EH (cell line): ENCODE measurements around the gene MLXIPL.
"Not testable (repeated sequence)": the region's sequence is repeated elsewhere in the genome, so short reads cannot be mapped to it uniquely, and the experiment has no call there.

Source experiments
- DNase-seq: peaks from one replicate; pipeline ENCODE4 v3.0.0-alpha.2; 2015; ENCODE audit warnings: low read depth

MLXIPL gene

DNA sequence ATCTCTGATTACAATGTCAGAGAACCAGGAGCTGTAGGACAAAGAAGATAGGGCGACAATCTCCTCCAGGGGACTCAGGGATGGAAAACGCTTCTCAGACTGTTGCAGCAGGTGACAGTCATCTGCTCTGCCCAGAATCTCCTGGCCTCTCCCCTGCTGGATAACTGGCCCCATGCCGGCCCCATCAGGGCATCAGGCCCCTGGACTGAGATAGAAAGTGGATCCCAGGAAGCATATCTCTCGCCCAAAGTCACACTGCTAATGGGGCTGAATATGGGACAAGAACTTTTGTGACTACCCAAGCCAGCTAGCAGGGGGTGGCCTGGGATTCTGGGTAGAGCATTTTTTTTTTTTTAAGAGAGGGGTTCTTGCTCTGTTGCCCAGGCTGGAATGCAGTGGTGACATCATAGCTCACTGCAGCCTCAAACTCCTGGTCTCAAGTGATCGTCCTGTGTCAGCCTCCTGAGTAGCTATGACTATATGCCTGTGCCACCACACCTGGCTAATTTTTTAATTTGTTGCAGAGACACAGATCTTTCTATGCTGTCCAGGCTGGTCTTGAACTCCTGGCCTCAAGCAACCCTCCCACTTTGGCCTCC lies 20.5 kb upstream of the MLXIPL start:
- DNase-seq = peak; percentile 10

DNA sequence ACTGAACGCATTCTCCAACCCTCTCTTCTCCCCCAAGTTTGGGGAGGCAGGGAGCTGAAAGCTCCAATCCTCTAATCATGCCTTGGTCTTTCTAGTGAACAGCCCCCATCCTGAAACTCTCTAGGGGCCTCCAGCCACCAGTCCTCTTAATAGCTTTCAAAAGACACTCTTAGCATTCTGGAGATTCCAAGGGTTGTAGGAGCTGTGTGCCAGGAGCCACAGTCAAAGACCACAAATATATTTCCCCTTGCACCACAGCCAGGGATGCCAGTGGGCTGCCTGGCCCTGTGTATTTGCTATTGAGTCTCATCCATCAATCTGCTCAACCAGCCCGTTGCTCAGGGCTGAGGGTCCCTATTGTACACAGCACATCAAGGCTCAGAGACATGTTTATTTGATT lies 18.5 kb upstream of the MLXIPL start:
- DNase-seq = no peak

DNA sequence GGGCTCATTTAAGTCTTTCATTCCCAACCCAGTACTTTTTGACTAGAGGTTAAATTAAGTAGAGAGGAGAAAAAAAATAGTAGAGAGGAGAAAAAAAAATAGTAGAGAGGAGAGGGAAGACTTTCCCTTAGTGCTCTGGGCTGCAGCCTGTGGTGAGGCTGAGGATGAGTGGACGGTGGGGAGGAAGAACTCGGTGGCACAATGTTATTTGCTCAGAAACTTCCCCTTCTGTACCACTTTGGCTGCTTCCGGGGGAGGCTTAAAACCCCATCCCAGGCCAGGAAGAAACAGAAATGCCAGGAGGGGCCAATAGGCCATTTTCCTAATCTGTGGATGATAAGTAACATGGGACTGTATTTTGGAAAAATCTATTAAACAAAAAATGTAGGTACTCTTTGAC lies 14.6 kb upstream of the MLXIPL start:
- DNase-seq = no peak

DNA sequence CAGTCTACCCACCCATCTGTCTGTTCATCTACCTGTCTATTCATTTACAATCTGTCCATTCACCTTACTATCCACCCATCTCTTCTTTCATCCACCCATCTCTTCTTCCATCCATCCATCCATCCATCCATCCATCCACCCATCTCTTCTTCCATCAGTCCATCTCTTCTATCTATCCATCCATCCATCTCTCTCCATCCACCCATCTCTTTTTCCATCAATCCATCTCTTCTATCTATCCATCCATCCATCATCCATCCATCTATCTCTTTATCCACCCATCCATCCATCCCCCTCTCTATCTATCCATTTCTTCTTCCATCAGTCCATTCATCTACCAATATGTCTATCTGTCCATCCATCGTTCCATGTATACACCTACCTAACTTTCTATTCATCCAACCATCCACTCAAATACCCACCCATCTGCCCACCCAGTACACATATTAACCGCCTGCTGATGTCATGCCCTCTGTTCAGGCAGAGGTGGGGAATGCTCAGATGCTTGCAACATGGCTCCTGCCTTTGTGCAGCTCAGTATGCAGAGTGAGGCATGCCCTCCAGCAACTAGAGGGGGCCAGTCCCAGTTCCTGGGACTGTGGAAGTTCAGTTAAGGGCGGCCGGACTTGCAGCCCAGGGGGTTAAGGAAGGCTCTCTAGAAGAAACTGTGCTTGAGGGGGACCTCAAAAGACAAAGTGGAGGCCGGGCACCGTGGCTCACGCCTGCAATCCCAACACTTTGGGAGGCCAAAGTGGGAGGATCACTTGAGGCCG lies 11.3 kb upstream of the MLXIPL start:
- DNase-seq = no peak

DNA sequence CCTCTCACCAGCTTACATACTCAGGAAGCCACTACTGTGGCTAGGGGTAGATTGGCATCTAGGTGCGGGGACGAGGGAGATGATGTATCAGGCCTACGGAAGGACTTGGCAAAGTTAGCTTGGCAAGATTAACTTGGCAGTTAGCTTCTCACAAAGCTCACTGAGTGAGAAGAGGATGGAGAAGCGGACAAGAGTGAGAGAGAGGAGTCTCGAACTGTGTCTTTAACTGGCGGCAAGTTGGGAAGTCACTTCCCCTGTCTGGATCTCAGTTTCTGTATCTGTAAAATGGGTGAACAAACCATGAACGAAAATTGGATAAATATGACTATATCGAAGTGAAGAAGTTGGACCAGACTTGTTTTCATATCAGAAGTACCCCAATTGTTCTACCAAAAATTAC lies 9.5 kb upstream of the MLXIPL start:
- DNase-seq = no peak

DNA sequence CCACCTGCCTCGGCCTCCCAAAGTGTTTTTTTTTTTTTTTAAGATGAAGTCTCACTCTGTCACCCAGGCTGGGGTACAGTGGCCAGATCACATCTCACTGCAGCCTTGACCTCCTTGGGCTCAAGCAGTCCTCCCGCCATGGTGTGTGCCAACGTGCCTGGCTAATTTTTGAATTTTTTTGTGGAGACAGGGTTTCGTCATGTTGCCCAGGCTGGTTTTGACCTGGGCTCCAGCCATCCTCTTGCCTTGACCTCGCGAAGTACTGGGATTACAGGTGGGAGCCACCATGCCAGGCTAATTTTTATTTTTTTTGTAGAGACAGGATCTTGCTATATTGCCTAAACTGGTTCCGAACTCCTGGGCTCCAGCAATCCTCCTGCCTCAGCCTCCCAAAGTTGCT lies 9.0 kb upstream of the MLXIPL start:
- DNase-seq = no peak

DNA sequence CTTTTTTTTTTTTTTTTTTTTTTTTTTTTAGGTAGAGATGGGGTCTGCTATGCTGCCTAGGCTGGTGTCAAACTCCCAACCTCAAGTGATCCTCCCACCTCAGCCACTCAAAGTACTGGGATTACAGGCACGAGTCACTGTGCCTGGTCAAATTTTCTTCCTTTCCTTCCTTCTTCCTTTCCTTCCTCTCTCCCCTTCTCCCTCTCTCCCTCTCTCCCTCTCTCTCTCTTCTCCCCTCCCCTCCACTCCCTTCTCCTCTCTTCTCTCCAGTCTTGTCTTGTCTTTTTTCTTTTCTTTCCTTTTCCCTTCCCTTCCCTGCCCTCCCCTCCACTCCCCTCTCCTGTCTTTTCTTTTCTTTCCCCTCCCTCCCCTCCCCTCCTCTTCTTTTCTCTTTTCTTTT lies 7.2 kb upstream of the MLXIPL start:
- no peak for DNase-seq

DNA sequence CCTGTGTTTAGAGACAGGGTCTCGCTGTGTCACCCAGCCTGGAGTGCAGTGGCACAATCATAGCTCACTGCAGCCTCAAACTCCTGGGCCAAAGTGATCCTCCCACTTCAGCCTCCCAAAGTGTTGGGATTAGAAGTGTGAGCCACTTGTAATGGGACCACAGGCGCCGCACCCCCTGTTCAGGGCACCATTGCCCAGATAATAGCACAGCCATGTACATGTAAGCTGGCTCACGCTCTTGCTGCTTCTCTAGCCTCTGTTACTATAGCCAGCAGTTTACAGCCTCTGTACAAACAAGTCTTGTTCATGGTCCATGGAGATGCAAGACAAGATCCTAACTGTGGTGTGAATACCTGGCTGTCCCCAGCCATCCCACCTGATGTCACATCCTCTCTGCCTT lies 4.2 kb upstream of the MLXIPL start:
- no peak for DNase-seq

DNA sequence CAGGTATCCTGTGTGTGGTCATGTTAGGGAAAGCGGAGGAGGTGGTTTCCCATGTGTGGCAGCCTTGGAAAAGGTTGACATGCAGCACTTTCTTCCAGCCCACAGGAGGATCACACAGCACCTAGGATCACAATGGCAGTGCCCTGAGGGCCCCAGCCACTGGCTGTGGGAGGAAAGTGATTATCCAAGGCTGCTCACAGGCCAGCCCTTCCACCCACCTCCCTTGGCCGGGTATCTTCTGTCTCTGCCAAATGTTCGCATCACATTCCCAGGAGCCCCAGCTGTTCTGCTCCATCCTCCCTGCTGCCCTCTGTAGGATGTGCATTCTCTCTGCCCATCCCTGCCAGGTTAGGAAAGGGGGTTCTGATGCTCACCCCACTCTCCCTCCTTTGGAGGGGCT lies 2.5 kb upstream of the MLXIPL start:
- no peak for DNase-seq

DNA sequence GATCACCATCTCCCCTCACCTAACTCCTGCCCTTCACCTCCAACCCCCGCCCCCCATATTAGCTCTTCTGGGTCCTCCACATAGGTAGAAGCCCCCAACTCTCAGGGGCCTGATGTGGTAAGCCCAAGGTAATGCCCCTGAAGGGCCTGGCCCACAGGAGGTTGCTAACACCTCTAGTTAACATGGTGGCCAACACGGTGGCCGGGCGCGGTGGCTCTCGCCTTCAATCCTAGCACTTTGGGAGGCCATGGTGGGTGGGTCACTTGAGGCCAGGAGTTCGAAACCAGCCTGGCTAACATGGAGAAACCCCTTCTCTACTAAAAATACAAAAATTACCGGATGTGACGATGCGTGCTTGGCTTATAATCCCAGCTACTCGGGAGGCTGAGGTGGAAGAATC lies 954 bp upstream of the MLXIPL start:
- DNase-seq = no peak

DNA sequence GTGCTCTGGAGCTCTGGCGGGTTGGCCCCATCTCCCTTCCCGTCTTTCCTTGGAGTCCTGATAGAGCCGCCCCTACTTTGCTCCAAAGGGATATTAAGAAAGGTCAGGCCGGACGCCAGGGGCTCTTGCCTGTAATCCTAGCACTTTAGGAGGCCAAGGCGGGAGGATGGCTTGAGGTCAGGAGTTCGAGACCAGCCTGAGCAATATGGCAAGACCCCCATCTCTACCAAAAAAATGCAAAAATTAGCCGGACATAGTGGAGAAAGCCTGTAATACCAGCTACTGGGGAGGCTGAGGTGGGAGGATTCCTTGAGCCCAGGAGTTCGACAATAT lies 313 bp upstream of the MLXIPL start:
- no peak for DNase-seq

DNA sequence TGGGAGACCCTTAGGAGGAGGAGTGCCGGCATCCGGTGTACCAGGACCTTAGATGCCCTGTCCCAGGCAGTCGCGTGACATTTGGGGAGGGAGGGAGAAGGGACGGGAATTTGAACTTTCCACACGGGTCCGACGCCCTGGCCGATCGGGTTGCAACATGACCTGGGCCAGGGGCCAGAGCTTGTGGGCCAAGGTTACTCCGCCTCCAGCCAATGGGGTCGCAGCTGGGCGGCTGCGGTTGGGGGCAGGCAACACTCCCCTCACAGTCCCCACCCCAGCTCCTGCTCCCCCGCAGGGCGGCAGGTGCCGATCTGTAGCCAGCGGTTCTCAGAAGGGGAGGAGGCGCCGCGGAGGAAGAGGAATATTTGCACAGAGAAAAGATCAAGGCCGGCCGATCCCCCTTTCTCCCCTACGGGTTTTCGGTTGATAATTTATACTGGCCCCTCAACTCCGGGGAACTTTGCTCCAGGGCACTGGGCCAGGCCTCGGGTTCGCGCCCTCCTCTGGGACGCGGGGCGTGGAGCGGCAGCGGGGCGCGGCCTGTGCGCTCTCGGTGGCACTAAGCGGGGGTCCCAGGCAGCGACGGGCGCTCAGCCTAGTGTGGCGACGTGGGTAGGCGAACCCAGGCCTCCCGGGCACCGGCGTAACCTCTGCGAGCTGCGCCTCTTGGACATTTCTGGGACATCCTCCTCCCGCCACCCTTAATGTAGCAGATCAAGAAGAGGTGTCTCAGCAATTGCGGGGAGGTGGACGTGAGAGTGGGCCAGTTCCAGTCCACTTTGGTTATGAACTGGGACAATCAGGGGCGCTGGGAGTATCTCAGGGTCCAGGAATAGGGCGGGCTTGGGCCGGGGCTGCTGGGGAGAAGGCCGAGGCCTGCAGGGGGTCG lies 1.2 kb downstream of the MLXIPL start:
- DNase-seq = no peak

DNA sequence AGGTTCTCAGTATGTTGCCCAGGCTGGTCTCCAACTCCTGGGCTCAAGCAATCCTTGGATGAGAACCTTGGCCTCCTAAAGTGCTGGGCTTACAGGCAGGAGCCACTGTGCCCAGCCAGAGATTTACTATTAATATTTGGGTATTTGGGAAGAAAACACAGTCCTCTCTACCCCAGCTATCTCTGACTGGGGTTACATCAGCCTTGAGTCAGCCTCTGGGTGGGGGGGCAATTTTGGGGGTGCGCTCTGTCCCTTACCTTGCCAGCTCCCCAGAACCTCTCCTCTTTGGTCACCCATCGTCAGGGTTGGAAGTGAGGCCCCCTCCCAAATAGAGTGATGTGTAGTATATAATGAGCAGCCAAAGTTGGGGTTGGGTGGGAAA lies 1.8 kb downstream of the MLXIPL start:
- DNase-seq = no peak

DNA sequence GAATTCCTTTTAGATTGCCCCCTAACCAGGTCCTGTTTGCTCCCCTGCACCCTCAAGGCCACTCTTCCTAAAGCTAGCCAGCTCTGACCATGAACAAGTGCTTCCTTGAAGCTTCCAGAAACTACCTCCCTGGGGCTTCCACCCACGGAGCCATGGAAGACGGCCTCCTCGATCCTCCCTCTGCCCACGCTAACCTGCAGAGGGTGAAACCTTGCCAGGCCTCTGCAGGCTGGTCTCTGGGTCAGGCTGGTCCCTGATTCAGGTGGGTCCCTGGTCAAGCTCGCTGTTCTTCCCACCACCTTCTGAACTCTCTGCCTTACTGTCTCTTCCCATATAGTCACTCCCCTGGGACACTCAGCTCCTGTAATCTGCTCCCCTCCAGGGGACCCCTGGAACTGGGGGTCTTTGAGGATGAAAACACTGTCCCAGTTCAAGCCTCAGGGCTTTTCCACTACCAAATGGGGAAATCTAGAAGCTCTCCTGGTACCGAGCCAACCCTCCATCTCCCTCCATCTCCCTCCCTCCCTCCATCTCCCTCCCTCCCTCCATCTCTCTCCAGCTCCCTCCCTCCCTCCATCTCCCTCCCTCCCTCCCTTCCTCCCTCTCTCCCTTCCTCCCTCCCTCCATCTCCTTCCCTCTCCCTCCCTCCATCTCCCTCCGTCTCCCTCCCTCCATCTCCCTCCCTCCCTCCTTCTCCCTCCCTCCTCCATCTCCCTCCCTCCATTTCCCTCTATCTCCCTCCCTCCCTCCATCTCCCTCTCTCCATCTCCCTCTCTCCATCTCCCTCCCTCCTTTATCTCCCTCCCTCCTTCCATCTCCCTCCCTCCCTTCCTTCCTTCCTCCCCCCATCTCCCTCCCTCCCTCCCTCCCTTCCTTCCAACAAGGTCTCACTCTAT lies 2.9 kb downstream of the MLXIPL start:
- DNase-seq = no peak

DNA sequence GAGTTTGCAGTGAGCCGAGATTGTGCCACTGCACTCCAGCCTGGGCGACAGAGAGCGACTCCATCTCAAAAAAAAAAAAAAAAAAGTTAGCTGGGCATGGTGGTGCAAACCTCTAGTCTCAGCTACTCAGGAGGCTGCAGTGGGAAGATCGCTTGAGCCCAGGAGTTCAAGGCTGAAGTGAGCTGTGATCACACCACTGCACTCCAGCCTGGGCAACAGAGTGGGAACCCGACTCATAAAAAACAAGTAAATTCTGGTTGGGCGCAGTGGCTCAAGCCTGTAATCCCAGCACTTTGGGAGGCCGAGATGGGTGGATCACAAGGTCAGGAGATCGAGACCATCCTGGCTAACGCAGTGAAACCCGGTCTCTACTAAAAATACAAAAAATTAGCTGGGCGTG lies 4.9 kb downstream of the MLXIPL start:
- not testable (repeated sequence) for DNase-seq

DNA sequence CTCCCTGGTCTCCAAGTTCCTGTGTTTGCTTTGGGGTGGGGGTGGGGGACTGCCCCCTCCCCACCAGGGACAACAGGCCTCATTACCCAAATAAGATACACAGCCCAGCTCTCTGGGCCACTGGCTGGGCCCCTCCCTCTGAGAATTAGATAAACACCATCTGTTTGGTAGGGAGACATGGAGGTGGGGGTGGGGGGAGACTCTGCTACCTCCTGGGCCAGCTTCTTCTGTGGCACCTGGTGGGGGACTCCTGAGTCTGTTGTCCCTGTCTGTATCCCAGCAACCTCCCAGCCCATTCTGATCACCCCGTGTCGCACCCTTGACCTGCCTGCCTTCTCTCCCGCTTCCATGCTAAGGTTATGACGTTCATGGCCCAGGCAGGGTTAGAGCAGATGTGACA lies 5.8 kb downstream of the MLXIPL start:
- DNase-seq = no peak

DNA sequence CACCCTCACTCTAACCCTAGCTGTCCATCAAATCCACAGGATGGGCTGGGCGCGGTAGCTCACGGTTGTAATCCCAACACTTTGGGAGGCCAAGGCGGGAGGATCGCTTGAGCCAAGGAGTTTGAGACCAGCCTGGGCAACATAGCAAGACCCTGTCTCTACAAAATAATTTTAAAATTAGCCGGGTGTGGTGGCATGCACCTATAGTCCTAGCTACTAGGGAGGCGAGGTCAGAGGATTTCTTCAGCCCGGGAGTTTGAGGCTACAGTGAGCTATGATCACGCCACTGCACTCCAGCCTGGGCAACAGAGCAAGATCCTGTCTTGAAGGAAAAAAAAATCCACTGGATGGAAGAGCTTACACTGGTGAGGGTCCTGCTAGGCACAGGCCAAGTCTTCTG lies 6.8 kb downstream of the MLXIPL start:
- not testable (repeated sequence) for DNase-seq

DNA sequence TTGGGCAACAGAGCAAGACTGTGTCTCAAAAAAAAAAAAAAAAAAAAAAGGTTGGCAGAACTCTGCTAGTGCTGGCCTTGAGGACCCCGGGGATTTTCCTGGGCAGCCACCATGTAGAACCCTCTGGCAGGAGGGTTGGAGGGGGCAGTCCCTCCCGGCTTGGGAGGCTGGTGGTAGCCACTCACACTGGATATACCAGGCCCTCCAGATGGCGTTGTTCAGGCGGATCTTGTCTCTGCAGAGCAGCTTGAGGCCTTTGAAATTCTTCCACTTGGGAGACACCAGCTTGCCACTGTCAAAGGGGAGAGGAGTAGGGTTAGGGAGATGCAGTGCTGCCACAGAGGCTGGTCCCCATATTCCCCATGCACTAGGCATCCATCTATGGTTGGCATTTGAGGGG lies 8.4 kb downstream of the MLXIPL start:
- DNase-seq = peak; percentile 29

DNA sequence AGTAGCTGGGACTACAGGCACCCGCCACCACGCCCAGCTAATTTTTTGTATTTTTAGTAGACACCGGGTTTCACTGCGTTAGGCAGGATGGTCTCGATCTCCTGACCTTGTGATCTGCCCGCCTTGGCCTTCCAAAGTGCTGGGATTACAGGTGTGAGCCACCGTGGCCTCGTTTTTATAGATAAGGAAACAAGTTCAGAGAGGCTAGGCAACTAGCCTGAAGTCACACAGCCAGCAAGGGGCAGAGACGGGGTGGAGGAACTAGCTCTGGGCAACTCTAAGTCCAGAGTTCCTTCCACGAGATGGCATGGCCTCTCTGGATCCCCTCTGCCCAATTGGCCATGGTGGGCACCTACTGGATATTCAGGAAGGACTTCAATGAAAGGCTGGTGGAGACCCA lies 9.4 kb downstream of the MLXIPL start:
- DNase-seq = not testable (repeated sequence)

DNA sequence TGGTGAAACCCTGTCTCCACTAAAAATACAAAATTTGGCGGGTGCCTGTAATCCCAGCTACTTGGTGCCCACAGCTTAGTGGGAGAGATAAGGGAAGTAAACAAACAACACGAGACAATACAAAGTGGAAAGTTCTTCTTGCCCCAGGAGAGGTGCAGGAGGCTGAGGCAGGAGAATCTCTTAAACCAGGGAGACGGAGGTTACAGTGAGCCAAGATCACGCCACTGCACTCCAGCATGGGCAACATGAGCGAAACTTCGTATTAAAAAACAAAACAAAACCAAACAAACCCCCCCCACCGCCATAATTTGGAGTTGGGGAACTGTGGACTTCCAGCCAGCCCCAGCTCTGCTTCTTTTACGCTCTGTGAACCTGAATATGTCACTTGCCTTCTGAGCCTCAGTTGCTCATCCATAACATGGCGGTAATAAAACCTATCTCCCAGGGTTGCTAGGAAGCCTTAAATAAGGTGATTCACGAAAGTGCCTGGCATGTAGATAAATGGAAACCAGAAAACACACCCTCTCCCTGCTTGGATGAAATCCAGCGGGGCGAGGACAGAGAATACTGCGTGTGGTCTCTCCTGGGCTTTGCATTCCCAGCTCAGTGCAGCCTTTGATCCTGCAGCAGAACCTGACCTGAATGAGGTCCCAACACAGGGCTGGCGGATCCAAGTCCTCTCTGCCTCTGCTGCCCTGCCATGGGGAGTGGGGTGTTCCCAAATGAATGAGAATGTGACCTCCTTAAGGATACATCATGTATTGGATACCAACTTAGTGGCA lies 10.2 kb downstream of the MLXIPL start:
- DNase-seq = no peak

DNA sequence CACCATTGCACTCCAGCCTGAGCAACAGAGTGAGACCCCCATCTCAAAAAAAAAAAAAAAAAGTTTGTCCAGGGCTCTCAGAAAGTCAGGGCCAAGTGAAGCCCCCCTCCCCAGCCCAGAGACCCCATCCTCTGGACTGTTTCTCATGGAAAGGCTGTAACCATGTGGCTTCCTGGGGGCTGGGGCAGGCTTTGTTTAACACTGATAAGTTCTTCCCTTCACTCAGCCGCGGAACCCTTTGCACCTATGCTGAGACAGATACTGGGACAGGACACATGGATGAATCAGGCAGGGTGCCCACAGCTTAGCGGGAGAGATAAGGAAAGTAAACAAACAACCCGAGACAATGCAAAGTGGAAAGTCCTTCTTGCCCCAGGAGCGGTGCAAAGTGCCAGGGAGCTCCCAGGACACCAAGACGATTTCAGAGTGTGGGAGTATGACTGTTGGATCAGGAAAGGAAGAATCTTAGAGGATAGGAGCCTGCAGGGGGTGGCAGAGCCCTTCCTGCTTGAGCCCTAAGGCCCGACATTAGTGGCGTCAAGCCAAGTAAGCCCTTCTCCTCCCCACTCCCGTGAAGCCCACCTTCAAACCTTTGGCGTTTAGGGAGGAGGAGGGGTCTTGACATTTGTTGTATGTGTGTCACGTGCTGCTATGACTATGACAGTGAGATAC lies 11.6 kb downstream of the MLXIPL start:
- DNase-seq = peak; percentile 28
